Activated T-helper 17 cell treated with anti-CD3 and anti-CD28 coated beads, Interleukin-2, amount 50 U/mL, for 72 hours (primary cell): ENCODE data around the gene PCNX2. TPM values are rescaled to one million over a fixed set of nuclear protein-coding genes. Genes with fewer than 3 reads are reported as not detected.
"Not testable (repeated sequence)": the region's sequence is repeated elsewhere in the genome, so short reads cannot be mapped to it uniquely, and the experiment has no call there.

Source experiments
- ATAC-seq: fragments of 150-1000 bp; cut with Tn5 transposase; replicated peaks from 2 replicates; pipeline ENCODE4 v1.10.0; 2021; ENCODE audit warnings: mild to moderate bottlenecking, moderate library complexity
- H3K27ac Mint-ChIP-seq: one replicate; pipeline ENCODE4 v1.8.0; 2022; ENCODE audit warnings: mixed read lengths
- H3K27me3 Mint-ChIP-seq: one replicate; pipeline ENCODE4 v1.8.0; 2022; ENCODE audit warnings: mixed read lengths
- H3K36me3 Mint-ChIP-seq: one replicate; pipeline ENCODE4 v1.8.0; 2022; ENCODE audit warnings: low read depth, mild to moderate bottlenecking, mixed read lengths
- H3K4me1 Mint-ChIP-seq: one replicate; pipeline ENCODE4 v1.8.0; 2022; ENCODE audit warnings: mixed read lengths
- H3K4me3 Mint-ChIP-seq: one replicate; pipeline ENCODE4 v1.8.0; 2022; ENCODE audit warnings: mild to moderate bottlenecking, mixed read lengths
- H3K9me3 Mint-ChIP-seq: one replicate; pipeline ENCODE4 v1.8.0; 2022; ENCODE audit warnings: mixed read lengths
- total RNA-seq, 2 donors: library from RNA; stranded (reverse); gene quantifications; one replicate each; pipeline ENCODE4 v1.2.3, GENCODE V29; 2022

The PCNX2 gene
- total RNA-seq, 2 donors from 2014 or later, result 21.3 to 25.9 TPM

- no peak overlapping the region for H3K4me3 Mint-ChIP-seq
- peaks cover 58% of the 10 kb centered on the region for H3K36me3 Mint-ChIP-seq
- ATAC-seq, result no peak
- H3K27ac Mint-ChIP-seq, result no peak overlapping the region
- no peaks in the 10 kb centered on the region for H3K9me3 Mint-ChIP-seq
- H3K4me1 Mint-ChIP-seq, result no peaks in the 10 kb centered on the region
- no peaks in the 10 kb centered on the region for H3K27me3 Mint-ChIP-seq
Observed at GRCh38 chr1:233190987-233191386, 104.5 kb downstream of the PCNX2 start.

GRCh38 chr1:233189526-233189925, 106.0 kb downstream of the PCNX2 start:
- H3K9me3 Mint-ChIP-seq, result no peaks in the 10 kb centered on the region
- no peaks in the 10 kb centered on the region for H3K4me1 Mint-ChIP-seq
- no peak for ATAC-seq
- H3K27me3 Mint-ChIP-seq, result no peaks in the 10 kb centered on the region
- H3K27ac Mint-ChIP-seq, result no peak overlapping the region
- peaks cover 44% of the 10 kb centered on the region for H3K36me3 Mint-ChIP-seq
- H3K4me3 Mint-ChIP-seq, result no peak overlapping the region

- Mint-ChIP-seq H3K9me3 (no peaks in the 10 kb centered on the region), H3K27me3 (no peaks in the 10 kb centered on the region), H3K4me1 (no peaks in the 10 kb centered on the region), H3K36me3 (peaks cover 33% of the 10 kb centered on the region), H3K4me3 (no peak overlapping the region), H3K27ac (no peak overlapping the region)
- no peak for ATAC-seq
Observed at GRCh38 chr1:233188061-233188460, 107.5 kb downstream of the PCNX2 start.

GRCh38 chr1:233183226-233184020, 112.1 kb downstream of the PCNX2 start:
- no peak for ATAC-seq
- H3K4me3 Mint-ChIP-seq, result no peak overlapping the region

GRCh38 chr1:233182587-233182986, 112.9 kb downstream of the PCNX2 start:
- no peaks in the 10 kb centered on the region for H3K27me3 Mint-ChIP-seq
- no peak overlapping the region for H3K27ac Mint-ChIP-seq
- peaks cover 54% of the 10 kb centered on the region for H3K36me3 Mint-ChIP-seq
- no peaks in the 10 kb centered on the region for H3K9me3 Mint-ChIP-seq
- no peak overlapping the region for H3K4me3 Mint-ChIP-seq
- no peaks in the 10 kb centered on the region for H3K4me1 Mint-ChIP-seq
- ATAC-seq, result no peak

More at GRCh38 chr1:233183226-233184020, 112.1 kb downstream of the PCNX2 start:
- H3K27me3 Mint-ChIP-seq, result no peaks in the 10 kb centered on the region
- no peak overlapping the region for H3K27ac Mint-ChIP-seq
- no peaks in the 10 kb centered on the region for H3K4me1 Mint-ChIP-seq
- H3K9me3 Mint-ChIP-seq, result no peaks in the 10 kb centered on the region
- H3K36me3 Mint-ChIP-seq, result peaks cover 46% of the 10 kb centered on the region

- peak overlapping the region; percentile 48 for H3K27ac Mint-ChIP-seq
- no peaks in the 10 kb centered on the region for H3K27me3 Mint-ChIP-seq
- peaks cover 72% of the 10 kb centered on the region for H3K36me3 Mint-ChIP-seq
Observed at GRCh38 chr1:233180641-233181364, 114.7 kb downstream of the PCNX2 start.

GRCh38 chr1:233179638-233180037, 115.9 kb downstream of the PCNX2 start:
- H3K4me1 Mint-ChIP-seq, H3K9me3 Mint-ChIP-seq, H3K27me3 Mint-ChIP-seq, ATAC-seq, H3K4me3 Mint-ChIP-seq: not testable (repeated sequence)
- Mint-ChIP-seq H3K27ac (peak overlapping the region; percentile 12), H3K36me3 (peaks cover 84% of the 10 kb centered on the region)

More at GRCh38 chr1:233180641-233181364, 114.7 kb downstream of the PCNX2 start:
- H3K4me1 Mint-ChIP-seq, result no peaks in the 10 kb centered on the region
- H3K4me3 Mint-ChIP-seq, result no peak overlapping the region
- H3K9me3 Mint-ChIP-seq, result no peaks in the 10 kb centered on the region
- ATAC-seq, result no peak

GRCh38 chr1:233172201-233172600, 123.3 kb downstream of the PCNX2 start:
- H3K4me3 Mint-ChIP-seq, result no peak overlapping the region
- no peak for ATAC-seq
- H3K9me3 Mint-ChIP-seq, result peaks cover 3% of the 10 kb centered on the region
- H3K27ac Mint-ChIP-seq, result no peak overlapping the region
- no peaks in the 10 kb centered on the region for H3K4me1 Mint-ChIP-seq
- peaks cover 72% of the 10 kb centered on the region for H3K36me3 Mint-ChIP-seq
- H3K27me3 Mint-ChIP-seq, result no peaks in the 10 kb centered on the region

GRCh38 chr1:233170741-233171140, 124.8 kb downstream of the PCNX2 start:
- H3K9me3 Mint-ChIP-seq, result peaks cover 7% of the 10 kb centered on the region
- ATAC-seq, result no peak
- no peaks in the 10 kb centered on the region for H3K4me1 Mint-ChIP-seq
- H3K36me3 Mint-ChIP-seq, result peaks cover 67% of the 10 kb centered on the region
- H3K27ac Mint-ChIP-seq, result no peak overlapping the region
- no peak overlapping the region for H3K4me3 Mint-ChIP-seq
- no peaks in the 10 kb centered on the region for H3K27me3 Mint-ChIP-seq

- ATAC-seq, result no peak
- no peaks in the 10 kb centered on the region for H3K4me1 Mint-ChIP-seq
- no peak overlapping the region for H3K27ac Mint-ChIP-seq
- no peaks in the 10 kb centered on the region for H3K27me3 Mint-ChIP-seq
- no peak overlapping the region for H3K4me3 Mint-ChIP-seq
- peaks cover 7% of the 10 kb centered on the region for H3K9me3 Mint-ChIP-seq
- H3K36me3 Mint-ChIP-seq, result peaks cover 71% of the 10 kb centered on the region
Observed at GRCh38 chr1:233168384-233168783, 127.1 kb downstream of the PCNX2 start.

GRCh38 chr1:233166896-233167295, 128.6 kb downstream of the PCNX2 start:
- H3K27me3 Mint-ChIP-seq, result no peaks in the 10 kb centered on the region
- ATAC-seq, result no peak
- peaks cover 57% of the 10 kb centered on the region for H3K36me3 Mint-ChIP-seq
- no peak overlapping the region for H3K4me3 Mint-ChIP-seq
- no peaks in the 10 kb centered on the region for H3K4me1 Mint-ChIP-seq
- H3K9me3 Mint-ChIP-seq, result peaks cover 7% of the 10 kb centered on the region
- no peak overlapping the region for H3K27ac Mint-ChIP-seq

- no peak overlapping the region for H3K4me3 Mint-ChIP-seq
Observed at GRCh38 chr1:233163696-233164095, 131.8 kb downstream of the PCNX2 start.

GRCh38 chr1:233158322-233158721, 137.2 kb downstream of the PCNX2 start:
- Mint-ChIP-seq H3K27ac (no peak overlapping the region), H3K27me3 (no peaks in the 10 kb centered on the region), H3K9me3 (no peaks in the 10 kb centered on the region), H3K4me1 (no peaks in the 10 kb centered on the region), H3K36me3 (peaks cover 57% of the 10 kb centered on the region), H3K4me3 (no peak overlapping the region)
- no peak for ATAC-seq

More at GRCh38 chr1:233163696-233164095, 131.8 kb downstream of the PCNX2 start:
- Mint-ChIP-seq H3K27ac (no peak overlapping the region), H3K27me3 (no peaks in the 10 kb centered on the region), H3K4me1 (no peaks in the 10 kb centered on the region), H3K36me3 (peaks cover 60% of the 10 kb centered on the region), H3K9me3 (peaks cover 4% of the 10 kb centered on the region)
- ATAC-seq, result no peak

GRCh38 chr1:233157245-233157644, 138.3 kb downstream of the PCNX2 start:
- no peak overlapping the region for H3K4me3 Mint-ChIP-seq
- no peaks in the 10 kb centered on the region for H3K4me1 Mint-ChIP-seq
- no peaks in the 10 kb centered on the region for H3K27me3 Mint-ChIP-seq
- H3K9me3 Mint-ChIP-seq, result no peaks in the 10 kb centered on the region
- no peak for ATAC-seq
- H3K36me3 Mint-ChIP-seq, result peaks cover 67% of the 10 kb centered on the region
- no peak overlapping the region for H3K27ac Mint-ChIP-seq

- no peaks in the 10 kb centered on the region for H3K4me1 Mint-ChIP-seq
- no peaks in the 10 kb centered on the region for H3K9me3 Mint-ChIP-seq
- no peak for ATAC-seq
- H3K4me3 Mint-ChIP-seq, result no peak overlapping the region
- no peak overlapping the region for H3K27ac Mint-ChIP-seq
- peaks cover 56% of the 10 kb centered on the region for H3K36me3 Mint-ChIP-seq
- H3K27me3 Mint-ChIP-seq, result no peaks in the 10 kb centered on the region
Observed at GRCh38 chr1:233151861-233152260, 143.7 kb downstream of the PCNX2 start.
